GM12878 (cell line): Measurements from ENCODE around the gene FBXL14.

ENCODE experiments used
- BRCA1 ChIP-seq: IDR thresholded peaks from 2 replicates; pipeline ENCODE4 v1.6.1; 2011; ENCODE audit warnings: low read depth, low read length, improper control_type of control experiment
- CTCF ChIP-seq, 3 experiments: IDR thresholded peaks in 2 of 3; conservative IDR thresholded peaks in 1 of 3; 2 replicates each; pipeline ENCODE4 v1.5.1; 2011; ENCODE audit warnings: low read depth in 3 of 3, low read length in 3 of 3, mild to moderate bottlenecking in 3 of 3, control low read depth in 2 of 3, moderate library complexity in 2 of 3, inconsistent platforms in 1 of 3, mixed read lengths in 1 of 3; ENCODE audit not compliant: control insufficient read depth in 2 of 3, insufficient read depth in 1 of 3; ENCODE audit errors: extremely low read depth in 1 of 3
- EZH2 ChIP-seq: IDR thresholded peaks from 2 replicates; pipeline ENCODE4 v1.6.1; 2012; ENCODE audit warnings: low read depth, mild to moderate bottlenecking, control low read depth, inconsistent platforms, low read length, borderline replicate concordance; ENCODE audit not compliant: control insufficient read depth
- JUND ChIP-seq: IDR thresholded peaks from 2 replicates; pipeline ENCODE4 v1.6.1; 2012; ENCODE audit warnings: low read depth, mild to moderate bottlenecking, low read length, improper control_type of control experiment, moderate library complexity
- MAX ChIP-seq: IDR thresholded peaks from 2 replicates; pipeline ENCODE4 v1.6.1; 2012; ENCODE audit warnings: low read depth, low read length, improper control_type of control experiment
- MTA3 ChIP-seq: IDR thresholded peaks from 2 replicates; pipeline ENCODE4 v1.6.1; 2012; ENCODE audit warnings: low read length, inconsistent platforms, borderline replicate concordance
- POLR2AphosphoS5 ChIP-seq: IDR thresholded peaks from 2 replicates; pipeline ENCODE4 v1.6.1; 2011; ENCODE audit warnings: mild to moderate bottlenecking, low read length, inconsistent platforms
- POU2F2 ChIP-seq: IDR thresholded peaks from 3 replicates; pipeline ENCODE4 v1.6.1; 2011; ENCODE audit warnings: low read depth, mild to moderate bottlenecking, low read length, borderline replicate concordance
- RFX5 ChIP-seq: IDR thresholded peaks from 2 replicates; pipeline ENCODE4 v1.6.1; 2011; ENCODE audit warnings: low read depth, low read length, improper control_type of control experiment
- SKIL ChIP-seq: fragments of 450-650 bp; IDR thresholded peaks from 2 replicates; pipeline ENCODE4 v1.6.1; 2017; ENCODE audit warnings: mild to moderate bottlenecking, low read depth, inconsistent platforms; ENCODE audit not compliant: poor library complexity, severe bottlenecking
- STAT1 ChIP-seq: fragments of 450-650 bp; conservative IDR thresholded peaks from 2 replicates; pipeline ENCODE4 v1.6.1; 2014; ENCODE audit warnings: antibody characterized with exemption, mild to moderate bottlenecking
- TF ChIP-seq, protein P1 (sequence below): IDR thresholded peaks from 2 replicates; pipeline ENCODE4 v1.6.1; 2011; ENCODE audit warnings: borderline replicate concordance, low read depth, mild to moderate bottlenecking, moderate library complexity, mixed read lengths, low read length; ENCODE audit not compliant: insufficient read depth; ENCODE audit errors: extremely low read length
- TF ChIP-seq, protein P2 (sequence below): IDR thresholded peaks from 2 replicates; pipeline ENCODE4 v1.6.1; 2012; ENCODE audit warnings: mild to moderate bottlenecking, low read depth, low read length

DNA sequence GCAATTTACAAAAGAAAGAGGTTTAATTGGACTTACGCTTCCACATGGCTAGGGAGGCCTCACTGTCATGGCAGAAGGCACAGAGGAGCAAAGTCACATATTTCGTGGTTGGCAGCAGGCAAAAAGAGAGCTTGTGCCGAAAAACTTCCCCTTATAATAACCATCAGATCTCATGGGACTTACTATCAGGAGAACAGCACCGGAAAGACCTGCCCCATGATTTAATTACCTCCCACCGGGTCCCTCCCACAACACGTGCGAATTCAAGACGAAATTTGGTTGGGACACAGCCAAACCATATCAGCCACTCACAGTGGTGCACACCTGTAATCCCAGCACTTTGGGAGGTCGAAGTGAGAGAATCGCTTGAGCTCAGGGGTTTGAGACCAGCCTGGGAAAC, 68.5 kb downstream of the FBXL14 start:
- TF ChIP-seq POU2F2 (no peak), CTCF (IDR thresholded peaks at IDR 0.05 in 2 of 3, conservative IDR thresholded peaks at IDR 0.05 in 1 of 3; ENCODE audit: control insufficient read depth in 2 of 3, extremely low read depth in 1 of 3, insufficient read depth in 1 of 3, low read depth in 3 of 3, low read length in 3 of 3) (no peak), EZH2 (no peak), MAX (no peak), RFX5 (no peak), BRCA1 (no peak), SKIL (no peak), JUND (no peak), STAT1 (no peak), MTA3 (no peak), POLR2AphosphoS5 (no peak)
- TF ChIP-seq, protein P1, sequence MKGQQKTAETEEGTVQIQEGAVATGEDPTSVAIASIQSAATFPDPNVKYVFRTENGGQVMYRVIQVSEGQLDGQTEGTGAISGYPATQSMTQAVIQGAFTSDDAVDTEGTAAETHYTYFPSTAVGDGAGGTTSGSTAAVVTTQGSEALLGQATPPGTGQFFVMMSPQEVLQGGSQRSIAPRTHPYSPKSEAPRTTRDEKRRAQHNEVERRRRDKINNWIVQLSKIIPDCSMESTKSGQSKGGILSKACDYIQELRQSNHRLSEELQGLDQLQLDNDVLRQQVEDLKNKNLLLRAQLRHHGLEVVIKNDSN, result no peak
- TF ChIP-seq, protein P2, sequence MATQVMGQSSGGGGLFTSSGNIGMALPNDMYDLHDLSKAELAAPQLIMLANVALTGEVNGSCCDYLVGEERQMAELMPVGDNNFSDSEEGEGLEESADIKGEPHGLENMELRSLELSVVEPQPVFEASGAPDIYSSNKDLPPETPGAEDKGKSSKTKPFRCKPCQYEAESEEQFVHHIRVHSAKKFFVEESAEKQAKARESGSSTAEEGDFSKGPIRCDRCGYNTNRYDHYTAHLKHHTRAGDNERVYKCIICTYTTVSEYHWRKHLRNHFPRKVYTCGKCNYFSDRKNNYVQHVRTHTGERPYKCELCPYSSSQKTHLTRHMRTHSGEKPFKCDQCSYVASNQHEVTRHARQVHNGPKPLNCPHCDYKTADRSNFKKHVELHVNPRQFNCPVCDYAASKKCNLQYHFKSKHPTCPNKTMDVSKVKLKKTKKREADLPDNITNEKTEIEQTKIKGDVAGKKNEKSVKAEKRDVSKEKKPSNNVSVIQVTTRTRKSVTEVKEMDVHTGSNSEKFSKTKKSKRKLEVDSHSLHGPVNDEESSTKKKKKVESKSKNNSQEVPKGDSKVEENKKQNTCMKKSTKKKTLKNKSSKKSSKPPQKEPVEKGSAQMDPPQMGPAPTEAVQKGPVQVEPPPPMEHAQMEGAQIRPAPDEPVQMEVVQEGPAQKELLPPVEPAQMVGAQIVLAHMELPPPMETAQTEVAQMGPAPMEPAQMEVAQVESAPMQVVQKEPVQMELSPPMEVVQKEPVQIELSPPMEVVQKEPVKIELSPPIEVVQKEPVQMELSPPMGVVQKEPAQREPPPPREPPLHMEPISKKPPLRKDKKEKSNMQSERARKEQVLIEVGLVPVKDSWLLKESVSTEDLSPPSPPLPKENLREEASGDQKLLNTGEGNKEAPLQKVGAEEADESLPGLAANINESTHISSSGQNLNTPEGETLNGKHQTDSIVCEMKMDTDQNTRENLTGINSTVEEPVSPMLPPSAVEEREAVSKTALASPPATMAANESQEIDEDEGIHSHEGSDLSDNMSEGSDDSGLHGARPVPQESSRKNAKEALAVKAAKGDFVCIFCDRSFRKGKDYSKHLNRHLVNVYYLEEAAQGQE, result no peak
